ENCODE measurements around the gene SMG1. TPM values are rescaled to one million over a fixed set of nuclear protein-coding genes. Genes with fewer than 3 reads are reported as not detected.
"Not testable (repeated sequence)": the region's sequence is repeated elsewhere in the genome, so short reads cannot be mapped to it uniquely, and the experiment has no call there.

Gene SMG1
- total RNA-seq, 1 experiment from 2014 or later: 36.2 TPM

DNA sequence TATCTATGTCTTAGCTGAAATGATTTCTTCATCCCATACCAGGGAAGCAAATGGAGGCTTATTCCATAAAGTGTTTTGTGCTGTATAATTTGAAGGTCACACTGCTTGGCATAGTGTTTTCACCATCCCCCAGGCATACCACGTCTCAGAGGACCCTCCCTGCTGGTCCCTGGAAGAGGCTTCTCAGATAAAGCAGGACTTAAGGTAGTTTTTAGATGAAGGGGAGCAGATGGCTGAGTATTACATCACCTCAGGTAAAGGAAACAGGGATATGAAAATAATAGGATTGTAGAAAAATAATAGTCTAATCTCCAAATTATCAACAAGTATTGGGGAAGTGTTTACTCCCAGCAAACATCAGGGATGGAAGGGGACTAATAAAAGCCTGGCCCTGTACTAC, 7.3 kb upstream of the SMG1 start:
- DNase-seq (ENCODE audit: low spot score): no peak

DNA sequence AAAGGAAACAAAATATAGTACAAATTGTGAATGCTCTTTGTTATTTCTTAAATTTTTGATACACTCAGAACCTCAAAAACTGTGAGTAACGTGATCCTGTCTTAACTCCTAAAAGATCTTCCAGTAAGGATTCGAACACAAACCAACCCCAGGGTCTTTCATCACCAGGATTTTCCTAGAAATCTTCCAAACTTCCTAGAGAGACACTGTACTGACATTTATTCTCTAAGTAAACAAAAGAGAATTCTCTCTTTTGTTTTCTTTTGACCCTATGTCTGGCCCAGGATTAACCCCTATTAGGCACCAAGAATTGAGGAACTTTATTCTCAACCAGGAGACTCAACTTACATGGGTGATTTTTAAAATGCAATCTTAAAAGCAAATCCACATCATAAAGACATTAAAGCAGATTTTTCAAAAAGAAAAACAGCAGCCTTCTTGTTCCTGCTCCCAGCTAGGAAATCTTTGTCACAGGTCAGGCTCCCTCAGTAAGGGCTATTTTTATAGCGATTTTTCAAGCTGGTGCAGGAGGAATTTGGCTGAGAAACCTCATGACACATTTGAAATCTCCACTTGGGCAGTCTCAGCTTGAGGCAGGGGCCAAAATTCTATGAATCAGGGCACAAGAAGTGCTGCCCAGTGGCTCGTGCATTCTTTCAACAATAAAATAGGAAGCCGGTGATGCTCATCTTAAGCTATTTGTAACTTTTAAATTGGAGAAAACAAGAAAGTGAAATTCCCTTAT, 6.2 kb upstream of the SMG1 start:
- DNase-seq (ENCODE audit: low spot score): no peak

DNA sequence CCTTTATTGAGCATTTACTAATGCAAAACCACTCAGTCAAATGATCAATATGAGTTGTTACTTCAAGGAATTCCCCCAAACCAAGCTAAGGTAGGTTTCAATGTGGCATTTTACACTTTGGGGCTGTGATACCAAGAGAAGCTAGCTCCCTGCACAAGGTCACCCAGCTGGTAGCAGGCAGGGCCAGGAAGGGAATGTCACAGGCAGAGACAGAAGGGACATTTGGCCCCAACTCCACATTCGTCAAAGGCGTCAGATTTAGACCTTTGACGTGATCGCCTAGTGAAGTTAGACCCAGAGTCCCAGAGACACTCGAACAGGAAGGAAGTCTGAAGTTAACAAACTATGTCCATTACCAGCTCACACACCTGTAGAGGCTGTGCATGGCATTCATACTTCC, 5.5 kb upstream of the SMG1 start:
- no peak for DNase-seq (ENCODE audit: low spot score)

DNA sequence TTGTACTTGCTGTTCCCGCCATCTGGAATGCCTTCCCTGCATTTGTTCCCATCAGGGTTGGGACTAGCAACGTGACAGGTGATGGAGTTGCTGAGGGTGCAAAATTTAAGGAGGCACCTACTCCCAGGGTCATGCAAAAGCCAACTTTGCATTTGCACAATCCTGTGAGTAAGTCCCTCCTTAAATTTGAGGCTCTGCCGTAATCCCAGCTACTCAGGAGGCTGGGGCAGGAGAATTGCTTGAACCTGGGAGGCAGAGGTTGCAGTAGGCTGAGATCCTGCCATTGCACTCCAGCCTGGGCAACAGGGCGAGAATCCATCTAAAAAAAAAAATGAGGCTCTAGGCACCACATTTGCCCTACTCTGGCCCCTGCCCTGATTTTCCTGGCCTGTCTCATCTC, 3.9 kb upstream of the SMG1 start:
- DNase-seq (ENCODE audit: low spot score): not testable (repeated sequence)

DNA sequence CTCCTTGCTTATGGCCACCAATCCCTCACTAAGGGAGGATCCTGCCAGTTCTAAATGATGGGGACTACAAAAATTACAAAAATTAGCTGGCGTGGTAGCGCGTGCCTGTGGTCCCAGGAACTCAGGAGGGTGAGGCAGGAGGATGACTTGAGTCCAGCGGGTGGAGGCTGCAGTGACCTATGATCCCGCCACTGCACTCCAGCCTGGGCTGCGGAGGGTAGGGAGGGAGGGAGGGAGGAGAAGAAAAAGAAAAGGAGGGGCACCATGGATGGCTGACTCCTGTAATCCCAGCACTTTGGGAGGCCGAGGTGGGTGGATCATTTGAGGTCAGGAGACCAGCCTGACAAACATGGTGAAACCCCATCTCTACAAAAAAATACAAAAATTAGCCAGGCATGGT, 1.9 kb upstream of the SMG1 start:
- DNase-seq (ENCODE audit: low spot score): not testable (repeated sequence)

DNA sequence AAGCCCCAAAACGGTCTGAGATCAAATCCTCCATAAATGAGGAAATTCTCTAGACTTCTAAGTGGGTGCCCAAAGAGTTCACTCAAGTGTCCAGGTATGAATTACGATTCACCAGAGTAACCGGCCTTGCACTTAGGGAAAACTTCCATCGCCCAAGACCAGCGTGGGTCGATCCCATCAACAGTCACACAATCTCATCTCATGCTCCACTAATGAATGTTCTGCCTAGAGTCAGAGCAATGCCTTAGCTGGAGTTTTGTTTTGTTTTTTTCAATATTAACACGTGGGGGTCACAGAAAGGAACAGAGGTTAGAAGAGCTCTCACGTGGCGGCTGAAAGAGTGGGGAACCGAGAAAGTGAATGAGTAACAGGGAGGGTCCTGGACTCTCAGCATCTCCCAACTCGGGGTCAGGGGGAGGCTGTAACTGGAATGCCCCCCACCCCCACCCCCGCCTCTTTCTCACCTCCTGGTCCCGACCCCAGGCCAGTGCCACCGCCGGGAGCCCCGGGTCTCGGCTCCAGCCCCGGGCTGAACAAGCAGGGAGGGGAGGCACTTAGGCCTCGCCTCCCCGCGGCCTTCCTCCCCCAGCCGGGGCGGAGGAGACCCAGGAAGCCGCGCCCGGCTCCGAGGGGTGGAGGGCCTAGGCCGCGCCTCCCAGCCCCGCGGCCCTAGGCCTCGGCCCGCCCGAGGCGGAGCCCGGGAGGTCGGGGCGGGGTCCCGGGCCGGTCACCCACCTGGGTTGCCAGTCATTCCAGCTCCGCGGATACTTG, 808 bp downstream of the SMG1 start:
- DNase-seq (ENCODE audit: low spot score): peak; percentile 59

DNA sequence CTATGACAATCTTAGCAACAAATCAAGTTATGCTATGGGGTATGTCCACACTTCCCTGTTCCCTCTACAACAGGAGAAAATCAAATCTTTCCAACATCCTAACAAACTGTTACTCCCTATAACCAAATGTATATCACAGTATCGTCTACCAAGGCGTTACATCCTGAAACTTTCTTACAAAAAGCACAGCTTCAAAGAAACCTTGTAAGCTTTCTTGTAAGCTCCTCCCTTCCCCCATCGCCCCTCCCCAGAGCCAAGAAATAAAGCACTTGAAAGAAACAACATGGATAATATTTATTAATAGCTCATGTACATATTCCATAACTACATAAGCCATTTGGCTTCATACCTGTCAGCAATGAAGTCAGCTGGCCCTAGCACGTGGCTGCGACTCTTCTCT, 2.3 kb downstream of the SMG1 start:
- not testable (repeated sequence) for DNase-seq (ENCODE audit: low spot score)

DNA sequence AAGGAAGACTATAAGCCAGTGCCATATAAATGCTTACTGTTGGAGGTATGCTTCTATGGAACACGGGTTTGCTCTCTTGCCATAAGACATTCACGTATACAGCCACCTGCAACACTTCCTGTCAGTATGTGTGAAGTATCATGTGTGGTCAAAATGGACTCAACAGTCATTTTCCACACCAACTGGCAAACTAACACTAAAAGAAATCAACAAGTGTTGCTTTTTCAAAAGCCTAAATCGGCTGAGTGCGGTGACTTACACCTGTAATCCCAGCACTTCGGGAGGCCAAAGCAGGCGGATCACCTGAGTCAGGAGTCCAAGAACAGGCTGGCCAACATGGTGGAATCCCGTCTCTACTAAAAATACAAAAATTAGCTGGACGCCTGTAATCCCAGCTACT, 3.1 kb downstream of the SMG1 start:
- not testable (repeated sequence) for DNase-seq (ENCODE audit: low spot score)

DNA sequence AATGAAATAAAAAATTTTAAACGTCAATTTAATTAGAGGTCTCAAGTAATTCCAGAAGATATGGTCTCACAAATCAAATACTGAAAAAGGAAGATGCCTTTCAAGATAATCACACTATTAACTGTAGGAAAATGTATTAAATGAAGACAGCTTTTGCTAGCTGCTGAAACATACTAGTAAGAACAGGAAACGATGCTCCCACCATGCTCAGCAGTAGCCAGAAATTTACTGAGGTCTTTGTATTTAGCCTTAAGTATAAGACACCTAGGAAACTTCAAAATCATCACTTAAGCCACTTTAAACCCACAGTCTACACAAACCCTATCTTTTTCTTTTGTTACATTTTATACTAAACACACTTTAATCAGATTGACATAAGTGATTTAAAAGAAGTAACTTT, 16.6 kb downstream of the SMG1 start:
- DNase-seq (ENCODE audit: low spot score): not testable (repeated sequence)

DNA sequence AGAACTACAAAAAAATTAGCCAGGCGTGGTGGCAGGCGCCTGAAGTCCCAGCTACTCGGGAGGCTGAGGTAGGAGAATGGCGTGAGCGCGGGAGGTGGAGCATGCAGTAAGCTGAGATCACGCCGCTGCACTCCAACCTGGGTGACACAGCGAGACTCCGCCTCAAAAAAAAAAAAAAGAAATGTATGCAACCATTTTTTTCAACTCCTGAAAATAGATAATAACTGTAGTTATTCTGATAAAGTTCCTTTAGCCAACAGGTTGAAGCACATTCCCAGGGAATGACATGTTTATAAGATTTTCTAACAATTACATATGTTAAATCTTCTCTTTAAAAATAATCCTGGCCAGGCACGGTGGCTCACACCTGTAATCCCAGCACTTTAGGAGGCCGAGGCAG, 17.5 kb downstream of the SMG1 start:
- not testable (repeated sequence) for DNase-seq (ENCODE audit: low spot score)

DNA sequence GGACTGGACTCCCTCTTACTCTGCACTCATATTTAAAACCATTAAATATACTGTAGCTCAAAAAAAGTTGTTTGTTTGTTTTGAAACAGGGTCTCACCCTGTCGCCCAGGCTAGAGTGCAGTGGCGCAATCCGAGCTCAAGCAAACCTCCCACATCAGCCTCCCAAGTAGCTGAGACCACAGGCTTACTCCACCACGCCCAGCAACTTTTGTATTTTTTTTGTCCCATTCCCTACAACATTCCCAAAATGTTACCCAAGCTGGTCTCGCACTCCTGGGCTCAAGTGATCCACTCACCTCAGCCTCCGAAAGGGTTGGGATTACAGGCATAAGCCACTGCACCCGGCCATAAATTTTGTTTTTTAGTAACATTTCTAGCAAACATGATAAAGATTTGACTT, 23.4 kb downstream of the SMG1 start:
- DNase-seq (ENCODE audit: low spot score): not testable (repeated sequence)

DNA sequence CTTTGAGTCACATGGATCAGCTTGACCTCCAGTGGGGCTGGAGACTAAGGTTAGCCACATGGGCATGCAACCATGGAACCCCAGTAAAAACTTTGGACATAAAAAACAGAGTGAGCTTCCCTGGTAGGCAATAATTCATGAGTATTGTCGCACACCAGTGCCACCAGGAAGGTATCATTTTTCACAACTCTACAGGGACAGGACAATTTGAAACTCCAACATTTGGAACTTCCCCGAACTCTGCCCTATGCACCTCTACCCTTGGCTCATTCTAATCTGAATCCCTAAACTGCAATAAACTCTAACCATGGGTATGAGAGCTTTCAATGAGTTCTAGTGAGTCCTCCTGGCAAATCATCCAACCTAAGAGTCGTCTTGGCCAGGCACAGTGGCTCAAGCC, 24.2 kb downstream of the SMG1 start:
- not testable (repeated sequence) for DNase-seq (ENCODE audit: low spot score)

DNA sequence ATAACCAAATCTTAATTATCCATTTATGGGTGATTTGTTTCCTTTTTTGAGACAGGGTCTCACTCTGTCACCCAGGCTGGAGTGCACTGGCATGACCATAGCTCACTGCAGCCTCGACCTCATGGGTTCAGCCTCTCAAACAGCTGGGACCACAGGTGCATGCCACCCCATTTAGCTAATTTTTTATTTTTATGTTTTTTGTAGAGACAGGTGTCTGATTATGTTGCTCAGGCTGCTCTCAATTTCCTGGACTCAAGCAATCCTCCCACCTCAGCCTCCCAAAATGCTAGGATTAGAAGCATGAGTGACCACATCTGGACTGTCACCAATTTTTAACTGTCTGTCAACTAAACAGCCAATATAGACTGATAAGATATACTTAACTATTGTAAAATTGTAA, 25.0 kb downstream of the SMG1 start:
- DNase-seq (ENCODE audit: low spot score): not testable (repeated sequence)

DNA sequence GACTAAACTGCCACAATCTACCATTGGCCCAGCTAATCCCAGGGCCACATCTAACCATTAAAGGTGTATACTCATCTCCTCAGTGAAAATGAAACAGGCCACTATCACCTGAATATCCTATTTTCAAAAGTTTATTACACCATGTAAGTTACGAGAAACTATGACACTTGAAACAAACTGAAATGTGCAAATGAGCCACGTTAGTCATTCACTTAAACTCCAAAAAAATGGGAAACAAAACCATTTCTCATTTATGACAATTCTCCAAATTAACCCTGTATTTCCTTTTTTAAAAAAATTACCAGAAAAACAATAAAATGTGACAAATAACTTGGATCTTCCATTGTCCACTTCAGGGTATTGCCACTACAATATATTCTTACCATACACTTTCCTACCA, 41.8 kb downstream of the SMG1 start:
- DNase-seq (ENCODE audit: low spot score): not testable (repeated sequence)

DNA sequence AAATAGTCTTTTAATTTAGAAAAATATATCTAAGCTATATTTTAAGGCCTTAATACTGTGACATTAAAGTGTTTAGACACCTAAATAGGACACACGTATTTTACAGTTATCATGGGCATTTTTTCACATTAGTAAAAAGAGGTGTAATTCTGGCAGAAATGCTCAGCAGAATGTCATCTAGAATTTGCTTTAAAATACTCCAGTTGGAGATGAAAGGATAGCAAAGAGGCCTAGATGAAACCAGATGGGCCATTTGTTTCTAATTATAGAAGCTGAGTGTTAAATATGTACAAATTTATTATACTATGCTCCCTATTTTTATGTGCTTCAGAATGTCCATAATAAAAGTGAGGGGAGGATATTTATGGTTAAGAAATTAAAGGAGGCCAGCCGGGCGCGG, 48.5 kb downstream of the SMG1 start:
- DNase-seq (ENCODE audit: low spot score): not testable (repeated sequence)

DNA sequence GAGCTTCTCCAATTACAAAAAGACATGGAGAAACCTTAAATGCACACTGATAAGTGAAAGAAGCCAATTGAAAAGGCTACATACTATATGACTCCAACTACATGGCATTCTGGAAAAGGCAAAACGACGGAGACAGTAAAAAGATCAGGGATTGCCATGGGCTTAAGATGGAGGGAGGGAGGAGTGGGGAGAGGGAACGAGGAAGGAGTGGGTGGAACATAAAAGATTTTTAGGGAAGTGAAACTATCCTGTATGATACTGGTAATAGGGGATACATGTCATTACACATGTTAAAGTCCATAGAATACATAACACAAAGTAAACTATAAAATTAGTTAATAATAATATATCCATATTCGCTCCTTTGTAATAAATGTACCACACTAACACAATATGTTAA, 48.9 kb downstream of the SMG1 start:
- DNase-seq (ENCODE audit: low spot score): not testable (repeated sequence)

DNA sequence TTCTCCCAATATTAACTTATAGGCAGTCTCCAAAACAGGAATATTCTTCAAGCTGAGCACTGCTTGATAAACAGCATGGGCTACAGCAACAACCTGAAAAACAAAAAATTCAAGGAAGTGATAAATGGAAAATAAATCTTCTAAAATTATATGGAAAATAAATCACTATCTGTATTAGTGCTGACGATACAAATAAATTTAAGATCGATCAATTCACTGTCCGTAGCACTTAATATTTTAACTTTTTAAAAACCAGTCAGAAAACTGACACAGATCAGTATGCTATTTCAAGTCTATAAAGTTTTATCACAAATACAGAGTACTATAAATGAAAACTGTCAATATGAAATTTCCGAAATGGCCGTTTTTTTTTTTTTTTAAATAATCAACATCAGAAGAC, 49.9 kb downstream of the SMG1 start:
- DNase-seq (ENCODE audit: low spot score): not testable (repeated sequence)

DNA sequence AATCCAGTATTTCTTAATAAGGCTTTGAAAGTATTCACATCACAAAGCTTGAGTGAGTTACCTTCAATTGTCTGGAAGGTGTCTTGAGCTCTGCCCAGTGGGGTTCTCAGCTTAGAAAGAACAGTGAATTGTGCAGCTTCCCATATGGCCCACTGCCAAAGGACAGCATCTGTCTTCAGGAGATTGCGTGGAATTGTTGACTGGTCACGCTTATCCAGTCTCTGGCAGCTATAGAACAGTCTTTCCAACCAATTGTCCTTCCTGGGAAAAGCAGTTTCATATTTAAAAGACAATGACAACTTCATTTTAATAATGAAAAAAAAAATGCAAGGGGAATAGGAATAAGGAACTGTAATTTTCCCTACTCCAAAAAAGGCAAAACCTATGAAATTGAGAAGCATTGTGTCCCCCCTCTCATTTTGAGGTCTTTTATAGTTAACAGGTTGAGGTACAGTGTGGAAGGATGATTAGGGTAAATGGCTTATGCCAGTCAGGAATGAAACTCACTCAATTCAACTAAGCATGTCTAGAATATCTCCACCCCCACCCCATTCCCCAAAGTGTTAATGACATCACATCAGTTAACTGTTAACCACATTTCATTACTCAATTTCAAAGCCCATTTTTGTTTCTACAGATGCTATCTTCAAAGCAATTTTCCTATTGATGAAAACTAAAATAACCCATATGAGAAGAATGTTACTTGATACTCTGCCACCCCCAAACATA, 57.0 kb downstream of the SMG1 start:
- not testable (repeated sequence) for DNase-seq (ENCODE audit: low spot score)

DNA sequence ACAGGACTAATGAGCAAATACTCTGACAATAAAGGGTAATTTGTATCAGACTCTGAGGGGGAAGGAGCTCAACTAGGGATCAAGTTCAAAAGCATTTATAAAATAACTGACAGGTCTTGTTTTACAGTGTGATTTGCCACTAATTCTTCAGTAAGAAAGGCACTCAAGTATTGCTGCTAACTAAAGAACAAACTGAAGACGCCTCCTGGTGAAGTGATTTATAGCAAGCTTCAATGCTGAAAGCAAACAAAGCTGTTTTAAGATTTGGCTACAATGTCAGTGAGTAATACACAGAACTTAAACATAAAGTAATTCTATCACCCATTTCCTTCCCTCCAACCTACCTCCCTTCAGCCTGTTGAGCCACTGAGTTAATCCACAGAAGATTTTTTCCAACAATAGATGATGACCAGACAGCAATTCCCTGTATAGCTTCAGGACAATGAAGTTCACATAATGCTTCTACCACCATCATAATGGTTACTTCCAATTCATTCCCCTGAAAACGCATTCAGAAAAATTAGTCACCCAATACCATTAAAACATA, 59.9 kb downstream of the SMG1 start:
- not testable (repeated sequence) for DNase-seq (ENCODE audit: low spot score)

DNA sequence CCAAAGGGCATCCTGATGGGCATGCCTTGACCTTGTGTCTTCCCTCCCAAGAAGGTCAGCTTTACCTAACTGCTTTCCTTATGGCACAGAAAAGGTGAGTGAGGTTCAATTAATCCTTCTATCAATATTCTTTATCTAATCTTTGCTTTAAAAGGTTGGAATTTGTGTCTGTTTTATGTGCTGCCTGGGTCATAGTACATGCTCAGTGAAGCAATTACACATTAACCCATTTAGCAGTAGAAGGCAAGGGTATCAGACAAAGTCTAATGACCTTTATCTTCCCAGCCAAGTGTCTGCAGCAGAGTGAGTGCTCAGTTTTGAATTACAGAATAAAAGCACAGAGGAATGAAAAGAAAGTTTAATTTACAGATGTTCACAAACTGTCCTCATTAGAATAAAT, 63.3 kb downstream of the SMG1 start:
- DNase-seq (ENCODE audit: low spot score): not testable (repeated sequence)

DNA sequence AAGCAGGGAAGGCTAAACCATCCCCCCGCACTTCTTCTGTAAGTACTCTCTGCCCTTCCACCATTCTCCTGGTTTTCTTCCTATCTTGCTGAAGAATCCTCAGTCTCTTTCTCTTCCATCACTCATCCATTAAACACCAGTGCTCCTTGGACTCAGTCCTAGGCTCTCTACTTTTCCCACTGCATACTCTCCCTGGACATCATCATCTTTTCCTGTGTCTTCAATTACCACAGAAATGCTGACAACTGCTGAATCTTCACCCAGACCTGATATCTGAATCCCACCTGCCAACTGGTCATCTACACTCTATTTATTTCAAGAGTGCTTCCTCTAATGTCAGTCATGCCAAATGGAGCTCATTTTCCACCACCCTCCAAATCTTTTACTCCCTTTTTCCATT, 71.0 kb downstream of the SMG1 start:
- DNase-seq (ENCODE audit: low spot score): no peak

DNA sequence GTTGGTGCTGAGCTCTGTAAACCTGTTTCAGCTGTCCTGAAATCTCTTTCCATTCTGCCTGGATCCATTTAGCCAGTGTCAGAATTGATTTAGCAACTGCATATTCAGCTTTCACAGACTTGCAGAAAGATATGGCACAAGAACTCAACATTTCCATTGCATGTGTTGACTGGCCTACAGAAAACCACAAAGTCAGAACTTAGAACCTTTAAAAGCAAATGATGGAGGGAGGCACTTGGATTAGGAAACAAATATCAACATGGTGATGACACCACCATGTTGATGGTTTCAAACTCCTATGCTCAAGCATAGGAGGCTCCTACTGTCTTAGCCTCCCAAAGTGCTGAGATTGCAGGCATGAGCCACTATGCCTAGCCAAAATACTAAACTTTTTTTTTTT, 72.5 kb downstream of the SMG1 start:
- no peak for DNase-seq (ENCODE audit: low spot score)
